Subcutaneous adipose tissue (tissue), 4 donors: Measurements from ENCODE around the gene NRXN3. TPM values are rescaled to one million over a fixed set of nuclear protein-coding genes. Genes with fewer than 3 reads are reported as not detected.

Experiments used
- CTCF ChIP-seq: fragments of 450-650 bp; IDR thresholded peaks from one replicate; pipeline ENCODE4 v1.5.1; 2016; ENCODE audit warnings: low read depth, mild to moderate bottlenecking, control low read depth, antibody characterized with exemption, moderate library complexity
- total RNA-seq, 4 donors: library from RNA; depleted of rRNA; stranded (reverse); fragments of >200 nt; gene quantifications; one replicate each; pipeline ENCODE4 v1.1.0, GENCODE V29; 2016

NRXN3 gene
- total RNA-seq, 4 donors from 2014 or later, result 0.57 to 2.4 (median 1.1) TPM; not detected in 1

- no peak for TF ChIP-seq CTCF
These were observed 874.9 kb downstream of the NRXN3 start for GRCh38 chr14:79044894-79045624.

- TF ChIP-seq CTCF, result no peak
These were observed 880.9 kb downstream of the NRXN3 start for GRCh38 chr14:79050787-79051727.

- no peak for TF ChIP-seq CTCF
These were observed 881.6 kb downstream of the NRXN3 start for GRCh38 chr14:79051742-79052141.

GRCh38 chr14:79056879-79057278 lies 886.7 kb downstream of the NRXN3 start:
- TF ChIP-seq CTCF, result no peak

GRCh38 chr14:79057333-79057732 lies 887.2 kb downstream of the NRXN3 start:
- TF ChIP-seq CTCF, result no peak

- TF ChIP-seq CTCF, result no peak
These were observed 892.1 kb downstream of the NRXN3 start for GRCh38 chr14:79062226-79062625.

- no peak for TF ChIP-seq CTCF
These were observed 894.0 kb downstream of the NRXN3 start for GRCh38 chr14:79064214-79064613.
